Measurements from ENCODE around the gene PPAN. TPM values are rescaled to one million over a fixed set of nuclear protein-coding genes. Genes with fewer than 3 reads are reported as not detected.

Gene PPAN
- total RNA-seq, 4 donors from 2014 or later = 25.7 to 45.3 (median 35.8) TPM

- H3K4me3 ChIP-seq = peak overlapping the region; percentile 48 to 93 (median 82)
- peak overlapping the region in 3 of 4 donors; percentile 77 to 87 (median 82) for H3K27ac ChIP-seq
- no peak for DNase-seq (ENCODE audit: low spot score in 2 of 2)
- H3K36me3 ChIP-seq = peaks cover 6 to 48% (median 26%) of the 10 kb centered on the region in 3 donors
- no peaks in the 10 kb centered on the region for H3K27me3 ChIP-seq
- peaks cover 0 to 55% (median 13%) of the 10 kb centered on the region in 4 donors for H3K4me1 ChIP-seq
- no peaks in the 10 kb centered on the region for H3K9me3 ChIP-seq
- TF ChIP-seq POLR2A (IDR thresholded peaks at IDR 0.05) (no peak), EP300 (IDR thresholded peaks at IDR 0.05) (no peak), CTCF (IDR thresholded peaks at IDR 0.05) (no peak)
- 37 to 42% methylated on average over 12 of the region's 12 CpGs for WGBS, 2 donors
Observed at GRCh38 chr19:10118960-10119359, 12.8 kb downstream of the PPAN start.

GRCh38 chr19:10120538-10121189 is 14.5 kb downstream of the PPAN start:
- Histone ChIP-seq H3K36me3 (peaks cover 6 to 46% (median 13%) of the 10 kb centered on the region in 3 donors), H3K4me1 (peaks cover 0 to 55% (median 13%) of the 10 kb centered on the region in 4 donors), H3K27ac (peak overlapping the region in 3 of 4 donors; percentile 77 to 87 (median 82)), H3K9me3 (no peaks in the 10 kb centered on the region), H3K27me3 (no peaks in the 10 kb centered on the region), H3K4me3 (peak overlapping the region in 2 of 4 donors; percentile 9 to 93)
- WGBS, 2 donors = 44 to 47% methylated on average over 9 of the region's 9 CpGs
- DNase-seq (ENCODE audit: low spot score in 2 of 2) = no peak
- TF ChIP-seq POLR2A (IDR thresholded peaks at IDR 0.05) (no peak), EP300 (IDR thresholded peaks at IDR 0.05) (peak in 1 of 2 donors; percentile 21)

GRCh38 chr19:10122045-10122444 is 15.9 kb downstream of the PPAN start:
- Histone ChIP-seq H3K36me3 (peaks cover 4 to 43% (median 7%) of the 10 kb centered on the region in 3 donors), H3K4me1 (peaks cover 0 to 47% (median 13%) of the 10 kb centered on the region in 4 donors), H3K27ac (peak overlapping the region; percentile 17 to 87 (median 60)), H3K4me3 (no peak overlapping the region), H3K9me3 (no peaks in the 10 kb centered on the region), H3K27me3 (no peaks in the 10 kb centered on the region)
- no peak for DNase-seq (ENCODE audit: low spot score in 2 of 2)
- 52 to 63% methylated on average over 6 of the region's 6 CpGs for WGBS, 2 donors
- TF ChIP-seq POLR2A (IDR thresholded peaks at IDR 0.05) = no peak
- peak in 1 of 2 donors; percentile 19 for TF ChIP-seq EP300 (IDR thresholded peaks at IDR 0.05)

GRCh38 chr19:10124429-10124828 is 18.3 kb downstream of the PPAN start:
- no peak for DNase-seq (ENCODE audit: low spot score in 2 of 2)
- Histone ChIP-seq H3K27me3 (no peaks in the 10 kb centered on the region), H3K4me1 (peaks cover 0 to 24% (median 7%) of the 10 kb centered on the region in 4 donors), H3K36me3 (peaks cover 0 to 48% (median 0%) of the 10 kb centered on the region in 3 donors), H3K27ac (no peak overlapping the region), H3K4me3 (no peak overlapping the region), H3K9me3 (no peaks in the 10 kb centered on the region)
- TF ChIP-seq CTCF (IDR thresholded peaks at IDR 0.05) = no peak
- TF ChIP-seq POLR2A (IDR thresholded peaks at IDR 0.05) = no peak
- TF ChIP-seq EP300 (IDR thresholded peaks at IDR 0.05) = no peak
- WGBS, 2 donors = 97 to 99% methylated on average over 7 of the region's 7 CpGs

GRCh38 chr19:10126213-10126639 is 20.1 kb downstream of the PPAN start:
- Histone ChIP-seq H3K36me3 (peaks cover 0 to 66% (median 0%) of the 10 kb centered on the region in 3 donors), H3K4me3 (no peak overlapping the region), H3K4me1 (peaks cover 0 to 10% (median 2%) of the 10 kb centered on the region in 4 donors), H3K27me3 (no peaks in the 10 kb centered on the region), H3K27ac (peak overlapping the region in 1 of 4 donors; percentile 73), H3K9me3 (no peaks in the 10 kb centered on the region)
- WGBS, 2 donors = 82 to 86% methylated on average over 4 of the region's 4 CpGs
- peak in 1 of 2 donors; percentile 28 for TF ChIP-seq EP300 (IDR thresholded peaks at IDR 0.05)
- no peak for TF ChIP-seq CTCF (IDR thresholded peaks at IDR 0.05)
- TF ChIP-seq POLR2A (IDR thresholded peaks at IDR 0.05) = no peak
- DNase-seq (ENCODE audit: low spot score in 2 of 2) = no peak

- H3K27me3 ChIP-seq = no peaks in the 10 kb centered on the region
- no peak for DNase-seq (ENCODE audit: low spot score in 2 of 2)
- TF ChIP-seq CTCF (IDR thresholded peaks at IDR 0.05) (no peak), POLR2A (IDR thresholded peaks at IDR 0.05) (no peak), EP300 (IDR thresholded peaks at IDR 0.05) (no peak)
- H3K4me3 ChIP-seq = no peak overlapping the region
- H3K4me1 ChIP-seq = no peaks in the 10 kb centered on the region
- no peaks in the 10 kb centered on the region for H3K9me3 ChIP-seq
- 91 to 96% methylated on average over 7 of the region's 7 CpGs for whole genome bisulfite sequencing, 2 donors
- peaks cover 10 to 100% (median 32%) of the 10 kb centered on the region in 3 donors for H3K36me3 ChIP-seq
- H3K27ac ChIP-seq = no peak overlapping the region
Observed at GRCh38 chr19:10132905-10133304, 26.7 kb downstream of the PPAN start.

Measured in tibial nerve (tissue), 4 donors.